Upper lobe of left lung (tissue), 4 donors: ENCODE measurements around the gene MYO18B.

Experiments used
- CTCF ChIP-seq, 6 experiments: fragments of 450-650 bp in 4 of 6; fragments of 200-600 bp in 2 of 6; sonication (generic) in 2 of 6; IDR thresholded peaks; one replicate each; pipeline ENCODE4 v1.5.1; 2016 to 2019; ENCODE audit warnings: antibody characterized with exemption in 6 of 6
- EP300 ChIP-seq, 4 donors: sonication (generic); formaldehyde crosslinking; IDR thresholded peaks; one replicate each; pipeline ENCODE4 v1.5.1; 2017; ENCODE audit warnings: antibody characterized with exemption in 4 of 4, control low read depth in 2 of 4
- POLR2A ChIP-seq, 4 donors: fragments of 450-650 bp; IDR thresholded peaks; one replicate each; pipeline ENCODE4 v1.5.1; 2016 to 2017; ENCODE audit warnings: antibody characterized with exemption in 4 of 4, mild to moderate bottlenecking in 2 of 4
- POLR2AphosphoS5 ChIP-seq, 2 donors: sonication (generic); formaldehyde crosslinking; IDR thresholded peaks; one replicate each; pipeline ENCODE4 v1.5.1; 2017; ENCODE audit warnings: antibody characterized with exemption in 2 of 2

GRCh38 chr22:25779890-25780289 lies 37.9 kb downstream of the MYO18B start:
- TF ChIP-seq EP300 (IDR thresholded peaks at IDR 0.05) (no peak), CTCF (IDR thresholded peaks at IDR 0.05) (no peak), POLR2A (IDR thresholded peaks at IDR 0.05) (no peak), POLR2AphosphoS5 (IDR thresholded peaks at IDR 0.05) (no peak)
